HAP-1 (cell line): ENCODE results near the gene KCNA5.

Experiments used
- DNase-seq, 2 experiments: peaks; one replicate each; pipeline ENCODE4 v3.0.0-alpha.2; 2016 to 2020; ENCODE audit warnings: low spot score in 2 of 2
- H3K27me3 ChIP-seq: fragments of 250-450 bp; sonication (Bioruptor Pico); 2 replicates; pipeline ENCODE4 v1.5.1; 2020; ENCODE audit warnings: low read depth, mild to moderate bottlenecking, moderate library complexity
- H3K36me3 ChIP-seq: fragments of 250-450 bp; sonication (Bioruptor Pico); replicated peaks from 2 replicates; pipeline ENCODE4 v1.5.1; 2020; ENCODE audit warnings: mild to moderate bottlenecking
- H3K4me1 ChIP-seq: fragments of 250-450 bp; sonication (Bioruptor Pico); 2 replicates; pipeline ENCODE4 v1.5.1; 2020; ENCODE audit warnings: mild to moderate bottlenecking
- H3K4me3 ChIP-seq: fragments of 250-450 bp; sonication (Bioruptor Pico); 2 replicates; pipeline ENCODE4 v1.5.1; 2020; ENCODE audit warnings: mild to moderate bottlenecking, moderate library complexity
- H3K9me3 ChIP-seq: fragments of 250-450 bp; sonication (Bioruptor Pico); 2 replicates; pipeline ENCODE4 v1.5.1; 2020; ENCODE audit warnings: mild to moderate bottlenecking, moderate library complexity
- in situ Hi-C: fragments of 300-500 bp; cut with MboI; formaldehyde crosslinking; loops from 3 replicates; pipeline ENCODE4 v1.14.3; 2020; ENCODE audit warnings: low sequenced_read_pairs, inconsistent platforms, mixed read lengths

Gene KCNA5

DNA sequence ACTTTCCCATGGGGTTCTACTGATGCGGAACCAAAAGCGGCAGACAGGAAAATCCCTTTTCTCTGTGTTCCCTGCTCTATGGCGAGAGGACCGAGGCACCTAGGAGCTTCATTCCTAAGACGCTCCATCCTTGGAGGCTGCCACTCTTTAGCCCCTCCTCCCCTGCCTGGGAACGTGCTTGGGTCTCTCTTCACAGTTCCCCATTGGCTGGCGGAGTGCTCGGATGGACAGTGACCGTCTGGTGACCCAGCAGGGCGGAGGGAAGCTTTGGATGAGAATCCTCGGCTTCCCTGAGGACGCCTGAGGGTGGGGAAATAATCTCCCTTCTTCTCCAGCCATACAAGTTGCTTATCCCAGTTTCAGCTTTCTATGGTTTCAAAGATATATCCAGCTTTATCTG is 37.3 kb downstream of the KCNA5 start:
- no peak for DNase-seq
- Histone ChIP-seq H3K4me1 (no peaks in the 10 kb centered on the region), H3K36me3 (no peaks in the 10 kb centered on the region), H3K4me3 (no peak overlapping the region), H3K9me3 (no peaks in the 10 kb centered on the region), H3K27me3 (peaks cover 6% of the 10 kb centered on the region; the same call in 1 of the 2 replicates)
- in situ Hi-C loops, result loop anchor here (10.0 kb wide), 1 partner anchor 226 kb away; no protein-coding TSS in a partner anchor

DNA sequence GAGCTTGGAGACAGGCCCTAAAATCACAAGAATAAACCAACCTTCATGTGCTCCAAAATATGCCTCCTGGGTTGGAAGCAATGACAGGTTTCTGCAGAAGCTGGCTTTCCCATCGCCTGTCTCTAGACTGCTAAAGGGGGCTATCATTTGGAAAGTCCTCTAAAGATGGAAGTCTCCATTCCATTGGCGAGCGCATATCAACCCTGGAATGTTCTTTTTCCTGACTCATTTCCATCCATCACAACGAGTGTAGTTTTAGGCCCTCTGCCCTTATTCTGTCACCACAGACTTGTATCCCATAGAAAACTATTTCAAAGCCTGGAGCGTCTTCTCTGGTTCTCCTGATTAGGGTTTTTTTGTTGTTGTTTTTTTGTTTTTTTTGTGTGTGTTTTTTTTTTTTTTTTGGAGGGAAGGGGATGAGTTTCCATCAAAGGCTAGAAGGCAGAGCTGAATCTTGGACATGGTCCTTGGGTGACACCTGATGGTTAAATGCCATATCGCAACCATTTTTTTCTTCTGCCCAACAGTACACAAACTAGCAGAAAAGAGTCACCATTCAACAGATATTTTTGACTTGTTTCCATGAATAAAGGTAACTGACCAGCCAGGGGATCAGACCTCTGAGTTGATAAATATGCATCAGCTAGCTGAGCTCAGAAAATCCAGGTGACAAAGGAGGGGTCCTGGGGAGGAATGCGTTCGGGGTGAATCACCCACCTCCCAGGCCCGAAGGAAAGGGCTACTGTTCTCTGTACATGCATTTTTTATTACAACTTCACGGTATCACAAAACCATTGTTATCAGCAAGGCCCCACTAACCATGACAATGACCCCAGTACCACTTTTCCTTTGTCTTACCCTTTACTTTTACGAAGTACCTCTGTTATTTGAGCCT is 40.5 kb downstream of the KCNA5 start:
- no peaks in the 10 kb centered on the region for H3K4me1 ChIP-seq
- H3K9me3 ChIP-seq, result no peaks in the 10 kb centered on the region
- in situ Hi-C loops, result loop anchor here (10.0 kb wide), 1 partner anchor 229 kb away; no protein-coding TSS in a partner anchor
- peak; percentile 28 to 49 for DNase-seq
- no peaks in the 10 kb centered on the region for H3K36me3 ChIP-seq
- no peak overlapping the region for H3K4me3 ChIP-seq
- H3K27me3 ChIP-seq, result peaks cover 6% of the 10 kb centered on the region; the same call in 1 of the 2 replicates

DNA sequence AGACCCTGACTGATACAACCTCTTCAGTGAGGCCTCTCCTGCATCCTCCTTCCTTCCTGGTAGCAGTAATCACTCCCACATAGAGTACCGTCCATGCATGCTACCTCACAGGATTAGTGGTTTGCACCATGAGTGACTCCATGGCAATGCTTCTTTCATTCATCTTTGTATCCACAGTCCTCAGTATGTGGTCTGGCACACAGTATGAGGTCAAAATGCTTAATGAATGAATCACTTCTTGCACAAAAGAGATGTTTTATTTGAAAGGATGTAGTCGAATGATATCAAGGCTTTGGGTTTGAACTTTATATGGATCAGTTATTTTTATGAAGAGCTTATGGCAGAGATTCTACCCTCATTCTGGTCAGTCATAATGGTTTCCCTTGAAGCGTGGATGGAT is 42.2 kb downstream of the KCNA5 start:
- Histone ChIP-seq H3K27me3 (0 out of 2 replicates have a peak, but pooled peaks cover 6% of the 10 kb centered on the region), H3K9me3 (no peaks in the 10 kb centered on the region), H3K36me3 (no peaks in the 10 kb centered on the region), H3K4me1 (no peaks in the 10 kb centered on the region), H3K4me3 (no peak overlapping the region)
- in situ Hi-C loops, result loop anchor here (5.0 to 10.0 kb wide), 2 partner anchors 64 to 231 kb away; no protein-coding TSS in a partner anchor
- no peak for DNase-seq

DNA sequence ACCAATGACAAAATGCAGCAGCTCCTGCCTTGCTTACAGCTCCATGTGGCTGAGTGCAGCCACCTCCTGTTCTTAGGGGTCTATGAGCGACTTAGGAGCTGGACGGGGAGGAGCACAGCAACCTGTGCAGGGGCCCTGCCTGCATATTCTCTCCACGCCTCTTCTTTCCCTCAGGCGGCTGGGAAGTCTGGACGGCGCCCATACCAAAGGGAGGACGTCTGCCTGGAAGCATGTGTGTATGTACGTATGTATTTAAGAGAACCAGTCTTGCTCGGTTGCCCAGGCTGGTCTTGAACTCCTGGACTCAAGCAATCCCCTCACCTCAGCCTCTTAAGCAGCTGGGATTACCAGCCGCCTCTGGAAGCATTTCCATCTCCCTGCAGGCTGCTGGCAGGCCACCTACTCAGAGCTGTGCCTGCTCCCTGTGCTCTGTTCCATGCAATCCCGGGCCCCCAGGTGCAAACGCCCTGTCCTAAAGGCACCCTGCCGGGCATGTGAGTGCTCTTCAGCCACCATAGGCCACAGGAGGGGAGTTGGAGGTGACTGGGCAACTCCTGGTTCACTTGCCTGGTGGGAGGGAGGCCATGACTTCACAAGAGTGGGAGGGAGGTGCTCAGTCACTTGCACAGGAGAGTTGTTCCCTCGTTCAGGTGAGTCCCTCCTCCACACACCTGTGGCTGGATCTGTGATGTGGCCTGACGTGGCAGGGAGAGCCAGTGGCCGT is 44.3 kb downstream of the KCNA5 start:
- Histone ChIP-seq H3K4me1 (no peaks in the 10 kb centered on the region), H3K9me3 (no peaks in the 10 kb centered on the region), H3K4me3 (no peak overlapping the region), H3K27me3 (no peaks in the 10 kb centered on the region), H3K36me3 (no peaks in the 10 kb centered on the region)
- in situ Hi-C loops, result loop anchor here (5.0 to 10.0 kb wide), 2 partner anchors 66 to 233 kb away; no protein-coding TSS in a partner anchor
- no peak for DNase-seq

DNA sequence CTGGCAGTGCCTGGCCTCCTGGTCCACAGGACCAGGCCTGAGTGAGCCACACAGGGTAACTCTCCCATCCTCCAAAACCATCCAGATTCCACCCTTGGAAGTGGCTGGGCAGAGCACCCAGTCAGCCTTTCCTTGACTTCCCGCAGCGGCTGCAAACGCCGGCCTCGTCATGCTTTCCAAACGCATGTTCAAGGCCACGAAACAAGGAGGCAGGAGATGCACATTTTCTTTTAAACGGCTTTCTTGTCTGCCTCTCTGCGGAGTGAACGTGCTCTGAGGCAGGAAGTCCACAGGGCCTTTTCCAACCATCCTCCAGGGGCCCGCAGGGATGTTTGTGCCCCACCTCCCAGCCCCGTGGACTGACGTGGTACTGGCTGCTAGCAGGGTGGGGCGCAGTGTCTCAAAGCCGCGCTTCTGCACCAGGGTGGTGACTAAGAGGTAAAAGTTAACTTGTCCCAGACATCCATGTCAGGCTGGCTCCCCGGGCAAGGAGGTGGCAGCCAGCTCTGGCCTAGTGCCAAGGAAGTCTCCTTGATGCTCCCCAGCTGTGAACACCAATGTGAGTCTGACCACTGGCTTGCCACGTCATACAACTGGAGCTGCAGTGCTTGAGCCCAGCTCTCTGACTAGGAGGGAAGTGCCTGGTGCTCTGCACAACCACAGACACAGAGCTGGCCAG is 45.0 kb downstream of the KCNA5 start:
- DNase-seq, result no peak
- no peaks in the 10 kb centered on the region for H3K27me3 ChIP-seq
- in situ Hi-C loops, result loop anchor here (5.0 to 10.0 kb wide), 2 partner anchors 66 to 234 kb away; no protein-coding TSS in a partner anchor
- H3K36me3 ChIP-seq, result no peaks in the 10 kb centered on the region
- no peak overlapping the region for H3K4me3 ChIP-seq
- H3K4me1 ChIP-seq, result no peaks in the 10 kb centered on the region
- no peaks in the 10 kb centered on the region for H3K9me3 ChIP-seq

DNA sequence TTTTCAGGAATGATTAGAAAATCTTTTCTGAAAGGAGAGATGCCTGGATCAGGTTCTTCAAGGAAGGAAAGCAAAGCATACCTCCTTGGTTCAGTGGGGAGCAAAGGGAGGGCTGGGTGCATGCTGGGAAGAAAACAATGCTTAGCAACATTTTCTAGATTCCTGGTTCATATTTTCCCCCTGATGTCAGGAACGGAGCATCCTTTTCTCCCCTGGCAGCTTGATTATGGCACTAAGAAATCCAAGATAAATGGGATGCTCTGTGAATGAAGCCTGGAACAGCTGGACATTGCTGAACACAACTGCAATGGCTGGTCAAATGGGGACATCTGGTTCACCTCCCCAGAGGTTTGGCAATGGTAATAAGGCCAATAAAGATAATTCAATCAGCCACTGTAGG is 50.9 kb downstream of the KCNA5 start:
- Histone ChIP-seq H3K4me3 (no peak overlapping the region), H3K9me3 (no peaks in the 10 kb centered on the region), H3K4me1 (no peaks in the 10 kb centered on the region), H3K36me3 (no peaks in the 10 kb centered on the region), H3K27me3 (no peaks in the 10 kb centered on the region)
- no peak for DNase-seq
- in situ Hi-C loops, result no loop called here

DNA sequence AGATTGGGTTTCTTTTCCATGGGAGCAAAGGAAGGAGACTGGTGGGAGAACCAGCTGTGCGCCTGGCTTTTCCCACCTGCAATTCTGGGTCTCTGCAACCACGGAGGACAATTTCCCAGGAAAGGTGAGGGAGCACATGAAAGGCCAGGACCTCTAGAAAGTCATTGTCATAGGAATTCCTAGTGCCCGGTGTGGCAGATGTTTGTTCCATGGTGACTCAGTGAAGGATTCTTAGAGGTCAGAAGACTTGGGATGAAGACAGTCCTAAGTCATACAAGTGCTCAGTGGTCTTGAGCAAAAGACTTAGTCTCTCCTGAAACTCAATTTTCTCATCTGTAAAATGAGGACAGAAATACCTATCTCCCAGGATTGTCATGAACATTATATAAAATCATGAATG is 51.3 kb downstream of the KCNA5 start:
- H3K4me3 ChIP-seq, result no peak overlapping the region
- in situ Hi-C loops, result no loop called here
- no peak for DNase-seq
- H3K9me3 ChIP-seq, result no peaks in the 10 kb centered on the region
- no peaks in the 10 kb centered on the region for H3K4me1 ChIP-seq
- no peaks in the 10 kb centered on the region for H3K36me3 ChIP-seq
- H3K27me3 ChIP-seq, result no peaks in the 10 kb centered on the region
